Thyroid gland (tissue), 4 donors: ENCODE data around the gene GPR87. TPM values are rescaled to one million over a fixed set of nuclear protein-coding genes. Genes with fewer than 3 reads are reported as not detected.

Source experiments
- DNase-seq, 2 donors: peaks; one replicate each; pipeline ENCODE4 v3.0.0-alpha.2; 2019
- H3K27ac ChIP-seq, 3 donors: fragments of 200-600 bp; sonication (generic); 1 replicate in 2 of 3; 2 replicates in 1 of 3; pipeline ENCODE4 v1.5.1; 2016 to 2019; ENCODE audit warnings: mild to moderate bottlenecking in 1 of 3, moderate library complexity in 1 of 3
- H3K27me3 ChIP-seq: fragments of 200-600 bp; sonication (generic); one replicate; pipeline ENCODE4 v1.5.1; 2019
- H3K36me3 ChIP-seq, 2 donors: fragments of 200-600 bp; sonication (generic); one replicate each; pipeline ENCODE4 v1.5.1; 2016 to 2019
- H3K4me1 ChIP-seq, 2 donors: fragments of 200-600 bp; sonication (generic); one replicate each; pipeline ENCODE4 v1.5.1; 2017 to 2019
- H3K4me3 ChIP-seq, 3 donors: fragments of 200-600 bp; sonication (generic); replicated peaks in 1 of 3; 1 replicate in 2 of 3; 2 replicates in 1 of 3; pipeline ENCODE4 v1.5.1; 2016; ENCODE audit warnings: mild to moderate bottlenecking in 1 of 3
- H3K9me3 ChIP-seq: fragments of 200-600 bp; sonication (generic); one replicate; pipeline ENCODE4 v1.5.1; 2017
- POLR2A ChIP-seq, 2 donors: fragments of 450-650 bp; IDR thresholded peaks; one replicate each; pipeline ENCODE4 v1.6.1; 2017; ENCODE audit warnings: antibody characterized with exemption in 2 of 2, mild to moderate bottlenecking in 2 of 2, moderate library complexity in 1 of 2
- WGBS, 2 donors: methylation state at CpG; one replicate each; pipeline ENCODE4 v1.1.5; 2017; 5-methylcytosine and 5-hydroxymethylcytosine counted together
- intact Hi-C: fragments of 100-400 bp; cut with DNase I; formaldehyde crosslinking; loops from one replicate; pipeline ENCODE4 v1.15.1; 2023
- total RNA-seq, 4 donors: library from RNA; depleted of rRNA; stranded (reverse); fragments of >200 nt; gene quantifications; one replicate each; pipeline ENCODE4 v1.2.3, GENCODE V29; 2016
- TF ChIP-seq, protein P1 (sequence below), 6 experiments: fragments of 200-600 bp in 3 of 6; fragments of 450-650 bp in 3 of 6; sonication (generic) in 3 of 6; IDR thresholded peaks; one replicate each; pipeline ENCODE4 v1.5.1; 2016 to 2019; ENCODE audit warnings: antibody characterized with exemption in 6 of 6, mild to moderate bottlenecking in 2 of 6, inconsistent platforms in 1 of 6, moderate library complexity in 1 of 6

GPR87 gene
- total RNA-seq, 4 donors from 2014 or later: not detected

DNA sequence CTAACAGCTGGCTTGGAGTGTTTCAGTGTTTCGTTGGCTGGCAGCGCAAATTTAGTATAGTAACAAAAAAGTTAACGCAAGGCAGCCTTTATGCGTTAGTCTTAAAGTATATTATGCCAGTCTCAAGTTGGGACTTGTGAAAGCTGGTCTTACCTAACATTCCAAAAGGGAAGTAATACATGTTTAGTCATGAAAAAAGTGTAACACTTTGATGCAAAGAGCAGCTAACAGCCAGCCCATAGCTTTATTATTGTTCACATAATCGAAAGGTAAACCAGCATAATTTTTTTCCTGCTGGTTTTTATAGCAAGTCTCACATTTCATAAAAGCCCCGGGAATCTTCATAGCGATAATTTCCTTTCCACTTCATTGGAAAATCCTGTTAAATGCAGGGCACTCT, 2.4 kb upstream of the GPR87 start:
- 90% methylated on average over 7 of the region's 7 CpGs for WGBS, 2 donors
- Histone ChIP-seq H3K36me3 (no peaks in the 10 kb centered on the region), H3K27ac (no peak overlapping the region), H3K9me3 (no peaks in the 10 kb centered on the region), H3K4me1 (no peaks in the 10 kb centered on the region), H3K27me3 (no peaks in the 10 kb centered on the region), H3K4me3 (no peak overlapping the region)
- no peak for TF ChIP-seq POLR2A (IDR thresholded peaks at IDR 0.05)
- TF ChIP-seq, protein P1, sequence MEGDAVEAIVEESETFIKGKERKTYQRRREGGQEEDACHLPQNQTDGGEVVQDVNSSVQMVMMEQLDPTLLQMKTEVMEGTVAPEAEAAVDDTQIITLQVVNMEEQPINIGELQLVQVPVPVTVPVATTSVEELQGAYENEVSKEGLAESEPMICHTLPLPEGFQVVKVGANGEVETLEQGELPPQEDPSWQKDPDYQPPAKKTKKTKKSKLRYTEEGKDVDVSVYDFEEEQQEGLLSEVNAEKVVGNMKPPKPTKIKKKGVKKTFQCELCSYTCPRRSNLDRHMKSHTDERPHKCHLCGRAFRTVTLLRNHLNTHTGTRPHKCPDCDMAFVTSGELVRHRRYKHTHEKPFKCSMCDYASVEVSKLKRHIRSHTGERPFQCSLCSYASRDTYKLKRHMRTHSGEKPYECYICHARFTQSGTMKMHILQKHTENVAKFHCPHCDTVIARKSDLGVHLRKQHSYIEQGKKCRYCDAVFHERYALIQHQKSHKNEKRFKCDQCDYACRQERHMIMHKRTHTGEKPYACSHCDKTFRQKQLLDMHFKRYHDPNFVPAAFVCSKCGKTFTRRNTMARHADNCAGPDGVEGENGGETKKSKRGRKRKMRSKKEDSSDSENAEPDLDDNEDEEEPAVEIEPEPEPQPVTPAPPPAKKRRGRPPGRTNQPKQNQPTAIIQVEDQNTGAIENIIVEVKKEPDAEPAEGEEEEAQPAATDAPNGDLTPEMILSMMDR (IDR thresholded peaks at IDR 0.05): no peak
- intact Hi-C loops: no loop called here
- DNase-seq: no peak

DNA sequence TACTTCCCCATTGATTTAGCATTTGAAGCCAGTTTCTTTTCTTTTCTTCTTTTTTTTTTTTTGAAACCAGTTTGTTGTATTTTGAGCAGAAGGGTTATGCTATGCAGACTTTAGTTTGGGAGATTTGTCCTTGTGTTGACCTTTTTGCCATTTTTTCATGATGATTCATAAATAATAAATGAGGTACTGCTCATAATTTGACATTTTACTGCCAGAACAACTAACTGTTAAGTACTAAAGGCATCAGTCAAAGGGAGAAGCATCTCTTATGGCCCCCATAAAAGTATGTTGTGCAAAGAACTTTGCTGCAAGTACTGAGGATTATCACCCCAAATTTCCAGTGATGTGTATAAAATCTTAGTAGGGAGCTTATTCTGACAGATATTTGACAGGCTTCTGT, 1.7 kb upstream of the GPR87 start:
- H3K27me3 ChIP-seq: no peaks in the 10 kb centered on the region
- TF ChIP-seq, protein P1 (IDR thresholded peaks at IDR 0.05): no peak
- TF ChIP-seq POLR2A (IDR thresholded peaks at IDR 0.05): no peak
- intact Hi-C loops: no loop called here
- H3K36me3 ChIP-seq: no peaks in the 10 kb centered on the region
- no peaks in the 10 kb centered on the region for H3K9me3 ChIP-seq
- no peak overlapping the region for H3K27ac ChIP-seq
- no peaks in the 10 kb centered on the region for H3K4me1 ChIP-seq
- H3K4me3 ChIP-seq: no peak overlapping the region
- no peak for DNase-seq

DNA sequence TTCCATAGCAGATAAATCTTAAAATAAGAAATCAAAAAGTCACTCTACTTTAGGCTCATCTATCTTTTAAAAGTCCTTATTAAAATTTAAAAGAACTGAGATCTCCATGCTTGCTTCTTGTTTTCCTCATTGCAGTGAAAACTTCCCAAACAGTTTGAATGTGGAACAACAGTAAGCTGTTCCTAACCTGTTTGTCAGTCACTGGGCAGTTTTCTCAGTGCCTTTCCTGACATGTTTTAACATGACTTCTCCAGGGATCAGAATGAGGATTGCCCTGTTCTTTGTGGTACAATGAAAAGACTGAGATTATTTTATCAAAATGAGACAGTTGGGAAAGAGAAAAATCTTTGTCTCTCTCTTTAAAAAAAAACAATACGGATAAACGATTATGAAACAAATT, 774 bp downstream of the GPR87 start:
- intact Hi-C loops: no loop called here
- H3K9me3 ChIP-seq: no peaks in the 10 kb centered on the region
- DNase-seq: no peak
- H3K27me3 ChIP-seq: no peaks in the 10 kb centered on the region
- 91 to 97% methylated on average over 2 of the region's 2 CpGs for WGBS, 2 donors
- no peak overlapping the region for H3K27ac ChIP-seq
- H3K36me3 ChIP-seq: no peaks in the 10 kb centered on the region
- no peak overlapping the region for H3K4me3 ChIP-seq
- H3K4me1 ChIP-seq: no peaks in the 10 kb centered on the region
- TF ChIP-seq, protein P1 (IDR thresholded peaks at IDR 0.05): no peak
- TF ChIP-seq POLR2A (IDR thresholded peaks at IDR 0.05): no peak

DNA sequence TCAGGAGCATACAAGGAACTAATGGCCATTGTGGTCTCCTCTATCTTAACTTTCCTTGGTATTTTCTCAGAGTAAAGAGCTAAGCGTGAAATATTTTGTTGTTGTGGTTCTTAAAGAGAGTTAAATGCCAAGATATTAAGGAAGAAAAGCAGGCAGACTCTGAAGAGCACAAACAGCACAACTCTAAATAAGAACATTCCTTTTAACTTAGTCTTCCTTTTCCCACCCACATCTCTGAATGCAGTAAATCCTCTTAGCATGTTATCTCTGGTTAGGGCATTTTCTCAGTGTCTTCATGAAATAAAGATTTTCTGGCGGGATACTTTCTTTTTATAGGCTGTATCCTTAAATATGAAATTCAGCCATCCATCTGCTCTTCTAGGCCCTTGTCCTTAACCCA, 1.5 kb downstream of the GPR87 start:
- no peak overlapping the region for H3K4me3 ChIP-seq
- H3K9me3 ChIP-seq: no peaks in the 10 kb centered on the region
- intact Hi-C loops: no loop called here
- no peak for DNase-seq
- TF ChIP-seq, protein P1 (IDR thresholded peaks at IDR 0.05): no peak
- TF ChIP-seq POLR2A (IDR thresholded peaks at IDR 0.05): no peak
- no peaks in the 10 kb centered on the region for H3K27me3 ChIP-seq
- H3K36me3 ChIP-seq: no peaks in the 10 kb centered on the region
- no peak overlapping the region for H3K27ac ChIP-seq
- no peaks in the 10 kb centered on the region for H3K4me1 ChIP-seq
- WGBS, 2 donors: 92 to 99% methylated on average over 2 of the region's 2 CpGs

DNA sequence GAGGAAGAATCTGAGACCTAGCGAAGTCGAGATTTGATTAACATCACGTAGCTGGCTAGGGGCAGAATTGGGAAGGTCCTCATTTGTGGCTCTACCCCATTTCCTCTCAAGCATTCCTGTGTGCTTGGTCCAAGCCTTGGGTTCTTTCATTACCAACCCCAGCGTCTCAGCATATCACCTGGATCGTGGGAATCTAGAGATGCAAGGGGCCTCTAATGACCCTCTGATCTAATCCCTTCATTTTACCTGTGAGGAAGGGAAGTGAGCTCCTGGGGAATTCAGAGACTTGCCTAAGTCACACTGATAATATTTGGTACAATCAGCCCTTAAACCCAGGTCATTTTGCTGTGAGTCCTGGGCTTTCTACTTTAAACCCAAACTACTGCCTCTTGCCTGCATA, 2.0 kb downstream of the GPR87 start:
- Histone ChIP-seq H3K27me3 (no peaks in the 10 kb centered on the region), H3K36me3 (no peaks in the 10 kb centered on the region), H3K9me3 (no peaks in the 10 kb centered on the region), H3K4me3 (no peak overlapping the region), H3K27ac (no peak overlapping the region), H3K4me1 (no peaks in the 10 kb centered on the region)
- 90 to 98% methylated on average over 5 of the region's 5 CpGs for WGBS, 2 donors
- intact Hi-C loops: no loop called here
- no peak for TF ChIP-seq POLR2A (IDR thresholded peaks at IDR 0.05)
- TF ChIP-seq, protein P1 (IDR thresholded peaks at IDR 0.05): no peak
- no peak for DNase-seq
